ENCODE data around the gene OTUB1.

The OTUB1 gene

GRCh38 chr11:64007160-64007628 is 21.0 kb downstream of the OTUB1 start:
- no peak for DNase-seq

- no peak for DNase-seq
Measured at GRCh38 chr11:64007629-64008282, 21.5 kb downstream of the OTUB1 start.

- no peak for DNase-seq
Measured at GRCh38 chr11:64008283-64008913, 22.2 kb downstream of the OTUB1 start.

DNA sequence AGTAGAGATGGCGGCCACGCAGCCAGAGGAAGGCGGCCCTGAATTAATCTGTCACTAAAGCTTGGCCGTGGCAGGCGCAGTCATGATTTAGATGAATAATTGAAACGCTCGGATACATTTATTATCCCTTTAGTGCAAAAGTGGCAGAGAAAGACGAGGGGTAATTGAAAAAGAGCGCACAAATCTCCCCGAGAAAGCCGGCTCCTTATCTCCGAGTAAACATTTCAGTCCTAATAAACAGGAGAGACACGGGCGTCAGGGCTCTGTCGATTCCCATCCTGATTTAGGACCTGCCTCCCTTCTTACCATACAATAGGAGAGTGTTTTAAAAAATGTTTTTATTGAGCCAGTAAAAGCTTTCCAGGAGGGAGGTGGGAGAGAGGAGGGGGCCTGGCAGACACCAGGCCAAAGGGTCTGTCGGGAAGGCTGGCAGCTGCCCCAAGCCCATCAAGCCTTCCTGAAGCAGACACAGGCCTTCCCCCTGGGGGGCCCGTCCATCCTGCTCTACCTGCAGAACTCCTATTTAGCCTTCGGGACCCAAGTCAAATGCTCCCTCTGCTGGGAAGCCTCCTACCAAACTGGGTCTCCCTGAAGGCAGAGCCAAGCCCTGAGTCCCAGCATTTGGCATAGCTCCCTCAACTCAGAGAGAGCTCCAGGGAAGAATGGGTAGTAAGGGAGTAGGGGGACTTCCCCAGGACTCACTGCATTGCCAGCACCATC is 22.8 kb downstream of the OTUB1 start:
- DNase-seq, result no peak

DNA sequence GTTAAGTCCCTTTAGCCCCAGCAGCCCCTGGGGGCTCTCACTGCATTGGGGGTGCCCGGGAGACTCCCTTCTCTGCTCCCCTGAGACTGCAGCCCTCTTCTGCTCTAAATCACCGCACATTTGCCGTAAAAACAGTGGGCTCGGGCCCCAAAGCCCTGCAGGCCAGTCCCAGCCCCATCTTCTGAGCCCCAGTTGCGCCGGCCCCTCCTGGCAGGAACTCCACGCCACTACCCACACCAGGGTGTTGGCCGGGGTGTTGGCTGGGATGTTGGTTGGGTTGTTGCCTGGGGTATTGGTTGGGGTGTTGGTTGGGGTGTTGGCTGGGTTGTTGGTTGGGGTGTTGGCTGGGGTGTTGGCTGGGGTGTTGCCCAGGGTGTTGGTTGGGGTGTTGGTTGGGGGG is 23.5 kb downstream of the OTUB1 start:
- no peak for DNase-seq

- DNase-seq, result no peak
Measured at GRCh38 chr11:64010783-64011182, 24.5 kb downstream of the OTUB1 start.

DNA sequence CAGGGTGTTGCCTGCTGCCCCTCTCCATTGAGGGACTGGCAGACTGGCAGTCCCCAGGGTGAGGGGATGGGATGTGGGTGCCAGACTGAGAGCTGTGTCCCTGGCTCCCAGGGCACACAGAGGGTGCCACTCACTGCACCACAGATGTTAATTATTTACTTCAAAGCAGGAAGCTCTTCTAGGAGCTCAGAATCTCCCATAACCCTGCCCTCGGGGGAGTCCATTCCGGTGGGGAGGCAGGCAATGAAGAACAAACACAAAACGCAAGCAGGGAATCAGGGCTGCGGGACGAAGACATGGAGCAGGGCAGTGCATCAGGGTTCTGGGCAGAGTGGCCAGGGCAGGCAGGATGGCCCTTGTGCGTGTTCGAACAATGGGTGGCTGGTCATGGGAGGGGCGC is 25.1 kb downstream of the OTUB1 start:
- DNase-seq, result no peak

- no peak for DNase-seq
Measured at GRCh38 chr11:64013141-64013896, 27.1 kb downstream of the OTUB1 start.

DNA sequence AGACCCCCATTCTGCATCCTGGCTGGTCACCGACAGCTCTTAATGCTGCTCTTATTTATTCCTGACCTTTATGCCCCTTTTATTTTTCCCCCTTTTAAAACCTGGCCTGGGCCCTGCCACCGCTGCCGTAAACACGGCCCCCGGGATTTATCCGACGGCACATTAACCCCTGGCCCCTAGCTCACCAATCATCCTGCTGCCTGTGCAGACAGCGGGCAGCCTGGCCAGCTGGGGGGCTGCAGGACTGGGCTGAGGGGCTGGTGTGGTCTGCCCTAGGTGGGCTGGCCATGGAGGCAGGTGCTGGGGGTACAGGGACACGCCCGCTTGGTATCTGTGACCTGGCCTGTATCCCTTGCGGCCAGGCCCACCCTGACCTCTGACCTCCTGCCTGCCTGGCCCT is 28.1 kb downstream of the OTUB1 start:
- no peak for DNase-seq

DNA sequence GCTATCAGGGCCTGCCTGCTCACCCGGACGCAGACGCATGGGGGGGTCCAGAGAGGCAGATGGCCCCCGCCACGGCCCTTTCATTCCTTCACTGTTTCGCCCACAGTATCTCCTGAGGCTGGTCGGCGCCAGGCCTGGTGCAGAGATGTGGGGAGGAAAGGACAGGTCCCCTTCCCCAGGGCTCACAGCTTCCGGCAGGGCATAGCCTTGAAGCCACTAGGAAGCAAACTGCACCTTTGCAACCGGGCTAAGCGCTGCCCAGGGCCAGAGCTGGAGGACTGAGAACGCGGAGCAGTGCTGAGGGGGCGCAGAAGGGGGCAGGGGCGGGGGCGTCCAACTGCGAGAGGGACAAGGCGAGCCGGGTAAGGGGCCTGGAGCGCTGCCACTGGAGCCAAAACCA is 29.3 kb downstream of the OTUB1 start:
- DNase-seq, result no peak

- no peak for DNase-seq
Measured at GRCh38 chr11:64015935-64016845, 30.0 kb downstream of the OTUB1 start.

- no peak for DNase-seq
Measured at GRCh38 chr11:64017945-64018224, 31.6 kb downstream of the OTUB1 start.

GRCh38 chr11:64018310-64018709 is 32.1 kb downstream of the OTUB1 start:
- DNase-seq, result no peak

GRCh38 chr11:64019106-64020037 is 33.1 kb downstream of the OTUB1 start:
- DNase-seq, result no peak

- no peak for DNase-seq
Measured at GRCh38 chr11:64020976-64021756, 34.9 kb downstream of the OTUB1 start.

DNA sequence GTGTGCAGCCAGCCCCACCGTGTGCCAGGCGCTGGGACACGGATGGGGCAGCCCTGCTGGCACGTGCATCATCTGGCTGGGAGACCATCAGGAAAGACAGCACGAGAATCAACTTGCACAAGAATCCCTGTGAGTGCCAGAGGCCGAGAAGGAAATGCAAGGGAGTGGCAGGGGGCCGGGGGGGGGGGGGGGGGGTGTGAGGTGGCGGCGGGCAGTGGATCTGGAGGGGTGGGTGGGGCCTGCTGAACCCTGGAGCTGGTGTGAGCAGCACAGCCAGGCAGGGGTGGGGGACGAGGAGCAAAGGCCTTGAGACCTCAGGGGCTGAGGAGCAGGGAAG is 35.5 kb downstream of the OTUB1 start:
- DNase-seq, result no peak

DNA sequence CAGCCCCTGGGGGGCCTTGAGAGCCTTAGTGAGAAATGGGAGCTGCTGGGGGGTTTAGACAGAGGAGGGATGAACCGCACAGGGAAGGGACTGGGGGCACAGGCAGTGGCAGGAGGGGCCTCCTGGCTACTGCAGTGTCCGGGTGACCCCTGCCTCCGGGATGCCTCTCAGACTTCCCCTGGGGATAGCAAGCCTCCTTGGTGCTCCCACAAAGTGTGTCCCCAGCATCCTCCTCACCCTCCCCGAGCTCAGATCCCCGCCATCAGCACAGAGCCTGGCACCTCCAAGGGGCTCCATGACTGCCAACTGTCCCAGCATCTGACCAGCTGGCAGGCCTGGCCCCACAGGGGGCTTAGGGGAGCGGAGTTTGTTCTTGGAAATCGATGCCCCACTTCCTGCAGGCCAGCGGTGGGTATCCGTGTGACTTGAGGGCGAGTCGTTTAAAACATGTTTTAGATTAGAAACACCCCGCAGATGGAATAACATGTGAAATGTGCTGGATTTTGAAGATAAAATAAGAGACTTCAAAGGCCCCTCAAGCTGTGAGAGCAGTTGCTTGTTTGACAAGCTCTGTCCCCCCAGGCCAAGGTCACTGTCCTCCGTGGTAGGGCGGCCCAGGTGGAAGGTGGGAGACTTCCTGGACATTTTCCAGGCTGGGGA is 36.0 kb downstream of the OTUB1 start:
- no peak for DNase-seq

GRCh38 chr11:64023712-64024710 is 37.8 kb downstream of the OTUB1 start:
- no peak for DNase-seq

- no peak for DNase-seq
Measured at GRCh38 chr11:64025205-64025604, 39.0 kb downstream of the OTUB1 start.

Data from activated CD4-positive, alpha-beta T cell treated with anti-CD3 and anti-CD28 coated beads, Interleukin-2, amount 50 U/mL, for 16 hours (primary cell).